NCI-H2029 treated with DMSO at 0.1 percent for 48 hours (cell line): ENCODE measurements around the gene ZFP36L2.

Experiments
- DNase-seq: peaks from one replicate; lab custom pipeline; 2025; lab: John Stamatoyannopoulos, UW

ZFP36L2 gene

GRCh38 chr2:43186321-43186678, 40.1 kb downstream of the ZFP36L2 start:
- DNase-seq, result no peak

- no peak for DNase-seq
Observed at GRCh38 chr2:43185146-43185545, 41.3 kb downstream of the ZFP36L2 start.

DNA sequence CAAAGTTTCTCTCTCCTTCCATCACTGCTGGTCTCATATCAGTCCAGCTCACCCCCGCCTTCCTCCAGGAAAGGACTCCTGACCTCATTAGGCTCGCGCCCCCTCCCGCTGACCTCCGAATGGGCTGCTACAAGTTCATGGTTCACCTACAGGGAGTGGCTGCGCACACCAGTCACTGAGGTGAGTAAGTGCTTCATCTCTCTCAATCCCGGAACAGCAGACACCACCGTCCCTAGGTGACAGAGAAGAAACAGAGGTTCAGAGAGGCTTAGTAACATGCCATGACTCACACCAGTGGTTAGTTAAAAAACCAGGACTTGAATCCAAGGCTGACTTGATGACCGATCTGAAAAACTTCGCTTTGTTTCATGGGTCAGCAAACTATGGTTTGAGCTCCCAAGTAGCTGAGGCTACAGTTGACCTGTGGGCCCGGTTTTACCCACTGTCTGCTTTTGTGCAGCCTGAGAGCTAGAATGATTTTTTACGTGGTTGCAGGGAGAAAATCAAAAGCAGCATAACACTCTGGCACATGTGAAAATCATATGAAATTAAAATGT, 42.0 kb downstream of the ZFP36L2 start:
- DNase-seq, result no peak

DNA sequence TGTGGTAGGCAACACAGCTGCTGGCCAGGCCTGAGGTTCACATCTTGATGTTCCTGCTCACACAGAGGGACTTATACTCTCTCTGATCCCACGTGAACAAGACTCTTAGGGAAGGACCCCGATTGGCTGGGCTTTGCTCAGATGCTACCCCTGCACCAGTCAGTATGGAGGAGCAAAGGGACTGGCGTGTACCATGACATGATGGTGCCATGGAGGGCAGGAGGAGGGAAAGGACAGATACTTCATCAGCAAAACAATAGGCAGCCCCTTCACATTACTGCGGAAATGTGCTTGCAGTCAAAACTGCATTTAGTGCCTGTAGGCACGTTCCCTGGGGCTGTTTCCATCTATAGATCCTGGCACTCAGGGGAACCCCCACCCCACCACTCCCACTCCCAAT, 42.7 kb downstream of the ZFP36L2 start:
- DNase-seq, result no peak

DNA sequence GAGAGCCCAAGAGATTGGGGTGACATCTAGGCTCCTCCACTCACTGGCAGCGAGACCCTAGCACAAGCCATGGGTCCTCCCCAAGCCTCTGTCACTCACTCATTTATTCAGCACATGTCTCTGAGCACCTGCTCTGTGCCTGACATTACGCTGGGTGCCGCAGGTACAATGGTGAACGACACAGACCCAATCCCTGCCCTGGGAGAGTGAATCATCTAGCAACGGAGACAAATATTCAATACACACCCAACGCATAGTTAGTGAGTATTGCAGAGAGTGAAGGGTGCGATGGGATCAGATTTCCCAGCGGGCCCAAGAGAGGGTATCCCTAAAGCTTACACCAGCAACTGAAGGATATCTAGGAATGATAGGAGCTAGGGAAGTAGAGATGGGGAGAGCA, 45.5 kb downstream of the ZFP36L2 start:
- no peak for DNase-seq

DNA sequence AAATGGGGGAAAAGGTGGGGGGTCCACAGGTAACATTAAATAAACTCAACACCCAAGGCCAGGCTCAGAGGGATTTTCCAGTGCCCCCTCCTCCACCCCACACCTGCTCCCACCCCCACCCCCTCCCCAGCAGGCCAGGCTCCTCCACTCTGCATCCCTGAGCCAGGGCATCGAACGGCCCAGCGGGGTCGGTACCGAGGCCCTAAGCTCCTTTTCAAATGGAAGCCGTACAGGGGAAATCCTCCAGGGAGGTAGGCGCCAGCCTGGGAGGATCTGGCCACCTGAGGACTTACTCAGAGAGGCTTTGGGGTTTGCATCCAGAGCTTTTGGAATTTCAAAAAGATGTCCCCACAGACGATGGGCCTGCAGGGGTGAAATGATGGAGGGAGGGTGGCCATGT, 46.5 kb downstream of the ZFP36L2 start:
- DNase-seq, result no peak

DNA sequence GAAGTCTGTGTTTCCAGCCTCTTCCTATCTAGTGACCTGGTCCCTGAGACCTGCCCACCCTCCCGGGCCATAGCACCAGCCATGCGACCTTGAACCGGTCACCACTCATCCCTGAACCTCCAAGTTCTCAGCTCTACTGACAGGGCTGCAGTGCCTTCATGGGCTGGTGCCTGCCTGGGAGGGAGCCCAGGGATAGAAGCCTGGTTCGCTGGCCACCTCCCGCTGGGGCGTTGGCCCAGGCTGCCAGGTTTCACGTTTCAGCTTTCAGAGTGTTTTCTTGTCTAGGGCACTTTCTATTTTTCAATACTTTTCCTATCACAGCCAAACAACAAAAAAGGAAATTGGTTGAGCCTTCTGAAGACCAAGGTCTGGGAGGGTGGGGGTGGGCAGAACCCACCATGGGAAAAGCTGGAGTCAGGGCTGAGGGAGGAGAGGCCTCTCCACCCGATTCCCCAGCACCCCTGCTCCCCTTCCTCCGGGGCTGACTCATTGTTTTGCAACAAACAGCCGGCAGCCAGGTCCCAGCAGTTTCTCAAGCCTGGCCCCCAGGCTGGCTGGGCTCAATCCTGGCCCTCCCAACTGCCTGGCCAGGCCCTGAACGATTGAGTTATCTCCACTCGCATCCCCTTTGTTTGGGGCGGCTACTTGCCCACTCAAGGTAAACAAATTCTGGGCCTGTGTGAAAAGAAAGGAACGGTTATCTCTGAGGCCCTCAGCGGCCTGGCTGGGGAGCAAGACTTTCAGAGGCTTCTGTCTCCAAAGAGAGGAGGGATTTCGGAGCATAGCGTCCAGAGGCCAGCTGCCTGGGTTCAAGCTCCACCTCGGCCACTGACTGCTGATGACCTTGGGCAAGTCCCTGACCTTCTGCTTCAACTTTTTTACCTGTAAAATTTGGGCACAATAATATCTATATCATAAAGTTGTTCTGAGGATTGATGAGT, 47.5 kb downstream of the ZFP36L2 start:
- DNase-seq, result no peak

- DNase-seq, result no peak
Observed at GRCh38 chr2:43178055-43178598, 48.3 kb downstream of the ZFP36L2 start.

DNA sequence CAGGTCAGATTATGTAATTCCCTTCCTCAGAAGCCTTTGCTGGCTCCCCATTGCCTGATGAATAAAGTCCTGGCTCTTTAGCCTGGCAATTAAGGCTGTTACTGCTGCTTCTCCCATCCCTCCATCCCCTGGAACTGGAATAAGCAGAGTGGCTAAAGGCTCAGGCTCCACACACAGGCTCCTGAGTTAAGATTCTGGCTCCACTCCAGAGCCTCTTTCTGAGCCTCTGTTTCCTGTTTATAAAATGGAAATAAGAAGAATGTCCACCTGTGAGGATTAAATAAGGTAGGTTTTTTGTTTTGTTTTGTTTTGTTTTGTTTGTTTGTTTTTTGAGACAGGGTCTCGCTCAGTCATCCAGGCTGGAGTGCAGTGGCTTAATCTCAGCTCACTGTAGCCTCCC, 50.0 kb downstream of the ZFP36L2 start:
- DNase-seq, result no peak

GRCh38 chr2:43175876-43176275, 50.5 kb downstream of the ZFP36L2 start:
- DNase-seq, result no peak

GRCh38 chr2:43175020-43175441, 51.4 kb downstream of the ZFP36L2 start:
- no peak for DNase-seq

GRCh38 chr2:43174368-43174916, 52.0 kb downstream of the ZFP36L2 start:
- DNase-seq, result no peak
